ENCODE data around the gene C15orf62.

The C15orf62 gene

DNA sequence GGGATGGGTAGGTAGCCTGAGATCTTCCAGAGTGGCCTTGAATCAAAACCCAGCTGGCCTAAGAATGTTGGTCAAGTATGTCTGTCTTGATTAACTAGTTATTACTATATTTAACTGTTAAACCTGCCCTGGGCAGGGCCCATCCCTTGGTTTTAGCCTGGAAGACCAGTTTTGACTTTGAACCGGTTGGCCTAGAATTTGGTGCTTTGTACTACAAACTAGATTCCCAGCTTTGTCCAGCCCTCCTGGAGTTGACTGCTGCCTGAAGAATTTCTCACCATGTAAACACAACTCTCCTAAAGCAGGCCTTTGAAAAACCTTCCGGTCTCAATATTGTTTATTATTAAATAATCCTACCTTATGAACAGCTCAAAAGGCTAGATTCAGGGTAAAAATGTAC, 16.0 kb downstream of the C15orf62 start:
- no peak for DNase-seq

GRCh38 chr15:40787344-40787841, 17.6 kb downstream of the C15orf62 start:
- peak; percentile 46 for DNase-seq

DNA sequence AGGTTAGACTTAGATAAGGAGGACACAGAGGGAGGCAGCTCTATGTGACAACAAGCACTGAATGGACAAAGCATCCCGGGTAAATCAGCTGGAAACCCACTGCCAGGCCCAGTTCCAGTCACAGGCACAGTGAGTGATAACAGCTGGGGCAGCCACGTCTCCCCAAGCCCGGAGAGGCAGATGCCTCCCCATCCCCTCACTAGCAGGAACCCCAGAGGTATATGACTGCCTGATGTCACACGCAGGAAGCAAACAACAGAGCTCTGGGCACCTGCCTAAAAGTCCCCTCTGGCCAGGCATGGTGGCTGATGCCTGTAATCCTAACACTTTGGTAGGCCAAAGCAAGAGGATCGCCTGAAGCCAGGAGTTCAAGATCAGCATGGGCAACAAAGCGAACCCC, 18.2 kb downstream of the C15orf62 start:
- DNase-seq, result peak; percentile 24

DNA sequence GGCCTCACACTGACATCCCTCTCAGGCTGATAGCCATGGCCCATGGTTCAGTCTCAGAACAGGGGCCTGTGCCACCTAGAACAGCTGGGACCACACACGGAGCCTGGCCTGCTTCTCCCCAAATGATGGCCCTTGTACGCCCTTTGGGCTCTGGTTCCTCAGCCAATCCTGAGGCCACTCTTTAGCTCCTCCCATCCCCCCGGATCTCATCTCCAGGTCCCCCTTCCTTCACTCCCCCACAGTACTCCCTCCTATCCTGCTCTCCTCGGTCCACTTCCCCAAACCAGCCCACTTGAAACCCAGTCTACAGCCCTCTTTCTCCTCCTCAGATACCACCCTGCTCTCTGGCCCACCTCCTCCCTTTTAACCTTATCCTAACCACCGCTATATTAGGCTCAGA, 19.3 kb downstream of the C15orf62 start:
- no peak for DNase-seq

DNA sequence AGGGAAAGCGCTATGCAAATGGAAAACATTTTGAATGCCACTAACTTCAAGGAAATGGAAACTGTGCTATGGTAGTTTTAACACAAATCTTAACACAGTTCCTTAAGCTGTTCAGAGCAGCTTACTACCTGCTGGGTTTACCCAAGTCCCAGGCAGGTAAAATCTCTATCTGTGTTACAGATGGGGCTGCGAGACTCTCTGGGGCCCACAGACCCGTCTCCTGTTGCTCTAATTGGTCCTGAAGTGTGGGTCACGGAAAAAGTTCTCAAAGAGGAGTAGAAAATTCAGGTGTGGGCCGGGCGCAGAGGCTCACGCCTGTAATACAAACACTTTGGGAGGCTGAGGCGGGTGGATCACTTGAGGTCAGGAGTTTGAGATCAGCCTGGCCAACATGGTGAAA, 20.2 kb downstream of the C15orf62 start:
- no peak for DNase-seq

- DNase-seq, result no peak
Measured at GRCh38 chr15:40790718-40791117, 20.9 kb downstream of the C15orf62 start.

- DNase-seq, result no peak
Measured at GRCh38 chr15:40792394-40792793, 22.6 kb downstream of the C15orf62 start.

DNA sequence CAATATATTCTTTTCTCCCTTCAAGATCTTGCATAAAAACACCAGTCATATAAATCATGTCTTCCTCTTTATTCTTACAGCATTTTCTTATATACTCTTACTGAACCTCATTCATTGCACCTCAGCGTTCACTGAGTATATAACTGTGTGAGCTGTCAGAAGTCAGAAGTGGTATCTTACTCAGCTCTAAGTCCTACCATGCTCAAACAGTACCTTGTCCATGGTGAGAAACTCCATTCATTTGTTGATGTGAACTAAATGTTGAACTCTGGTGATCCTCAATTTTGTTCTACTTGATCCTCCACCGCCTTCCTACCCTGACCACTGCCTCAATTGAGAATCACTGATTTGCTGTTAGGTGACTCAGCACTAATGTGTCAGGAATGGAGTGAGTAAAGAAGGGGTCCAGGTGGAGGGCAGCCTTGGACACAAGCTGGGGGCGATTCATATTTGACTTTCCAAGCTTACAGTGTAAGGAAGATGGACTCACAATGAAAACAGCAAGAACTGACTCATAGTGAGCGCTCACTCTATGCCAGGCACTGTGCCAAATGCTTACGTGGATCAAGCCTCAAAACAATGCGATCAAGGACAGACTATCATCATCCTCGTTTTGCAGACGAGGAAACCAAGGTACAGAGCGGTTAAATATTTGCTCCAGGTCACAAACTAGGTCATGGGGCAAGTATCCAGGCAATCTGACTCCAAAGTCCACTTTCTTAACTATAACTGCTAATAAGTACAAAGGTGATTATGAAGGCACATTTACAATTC, 23.6 kb downstream of the C15orf62 start:
- peak; percentile 60 for DNase-seq

DNA sequence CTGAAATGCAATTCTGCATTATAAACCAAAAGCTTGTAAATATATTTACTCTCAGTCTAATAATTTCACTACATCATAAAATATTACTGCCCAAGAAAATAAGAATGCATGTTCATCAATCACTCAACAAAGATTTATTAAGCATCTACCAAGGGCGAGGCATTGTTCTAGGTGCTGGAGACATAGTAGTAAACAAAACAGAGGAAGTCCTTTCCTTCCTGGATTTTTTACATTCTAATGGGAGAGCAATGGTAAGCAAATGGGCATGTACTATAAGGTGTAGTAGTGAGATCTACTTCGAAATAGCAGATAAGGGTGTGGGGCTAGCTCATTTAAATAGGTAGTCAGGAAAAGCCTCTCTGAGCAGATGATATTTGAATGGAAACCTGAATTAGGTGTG, 26.3 kb downstream of the C15orf62 start:
- DNase-seq, result no peak

GRCh38 chr15:40796512-40796911, 26.7 kb downstream of the C15orf62 start:
- DNase-seq, result no peak

DNA sequence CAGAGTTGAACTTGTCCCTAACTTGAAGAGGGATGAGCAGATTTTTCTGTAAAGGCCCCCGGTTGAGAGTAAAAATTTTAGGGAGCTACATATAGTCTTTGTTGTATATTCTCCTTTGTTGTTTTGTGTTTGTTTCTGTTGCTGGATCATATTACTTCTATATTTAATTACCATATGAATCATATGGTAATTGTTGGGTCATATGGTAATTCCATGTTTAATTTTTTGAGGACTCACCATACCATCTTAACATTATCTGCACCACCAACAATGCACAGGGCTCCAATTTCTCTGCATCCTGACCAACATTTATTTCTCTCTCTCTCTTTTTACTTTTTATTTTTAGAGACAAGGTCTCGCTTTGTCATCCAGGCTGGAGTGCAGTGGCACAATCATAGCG, 29.7 kb downstream of the C15orf62 start:
- DNase-seq, result no peak

- no peak for DNase-seq
Measured at GRCh38 chr15:40803076-40803475, 33.3 kb downstream of the C15orf62 start.

- DNase-seq, result no peak
Measured at GRCh38 chr15:40803688-40804087, 33.9 kb downstream of the C15orf62 start.

DNA sequence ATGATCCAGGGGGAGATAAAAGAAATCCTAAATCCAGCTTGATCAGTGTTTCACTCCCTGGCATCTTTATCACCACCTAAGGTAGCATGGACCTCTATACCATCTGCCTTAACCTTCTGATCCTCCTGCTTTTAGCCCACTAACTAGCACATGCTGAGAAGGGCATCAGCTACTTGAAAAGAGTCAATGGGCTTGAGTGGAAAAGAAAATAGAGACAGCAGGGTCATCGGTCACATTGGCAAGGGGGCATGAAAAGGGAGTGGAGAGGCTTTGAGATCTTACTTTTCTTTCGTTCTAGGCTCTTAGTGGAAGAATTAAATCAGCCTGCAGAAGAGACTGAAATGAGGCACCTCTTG, 36.9 kb downstream of the C15orf62 start:
- DNase-seq, result no peak

DNA sequence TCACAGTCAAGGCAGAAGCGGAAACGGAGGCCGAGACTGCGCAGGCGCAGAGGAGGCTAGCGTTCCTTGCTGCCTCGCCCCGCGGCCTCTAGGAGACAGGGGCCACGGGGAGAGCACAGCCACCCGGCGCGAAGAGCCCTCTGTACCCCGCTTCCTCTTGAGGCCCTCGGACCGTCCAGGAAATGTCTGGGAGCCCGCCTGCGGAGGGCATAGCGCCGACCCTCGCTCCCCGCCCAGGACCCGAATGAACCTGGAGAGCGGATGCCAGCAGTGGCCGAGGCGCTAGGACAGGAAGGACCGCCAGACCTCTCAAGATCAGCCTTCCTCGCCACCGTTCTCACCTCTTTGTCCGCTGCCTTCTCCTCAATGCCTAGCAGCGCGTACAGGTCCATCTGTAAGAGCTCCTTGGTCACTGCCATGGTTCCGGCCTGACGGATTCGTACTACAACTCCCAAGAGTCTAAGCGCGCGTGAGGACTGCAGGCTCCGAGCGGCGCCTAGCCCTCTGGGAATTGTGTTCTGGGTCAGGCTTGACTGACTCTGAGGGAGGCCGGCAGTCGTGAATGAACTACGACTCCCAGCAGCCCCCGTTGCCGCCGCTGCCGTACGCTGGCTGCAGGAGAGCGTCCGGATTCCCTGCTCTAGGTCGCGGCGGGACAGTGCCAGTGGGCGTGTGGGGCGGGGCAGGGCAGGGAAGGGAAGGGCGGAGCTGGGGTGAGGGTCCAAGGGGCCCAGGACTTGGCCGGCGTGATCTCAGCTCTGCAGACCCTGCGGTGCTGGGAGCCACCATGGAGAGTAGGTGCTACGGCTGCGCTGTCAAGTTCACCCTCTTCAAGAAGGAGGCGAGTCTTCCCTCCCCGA, 37.5 kb downstream of the C15orf62 start, which contains the start of the genes DNAJC17 and ZFYVE19:
TSS of gene DNAJC17 (minus strand) at position 446 of the 860 bp plus-strand sequence. CDS start at position 419, 27 bp downstream.
TSS of gene ZFYVE19 (plus strand) at position 62 of the 860 bp plus-strand sequence. CDS start at position 563, 501 bp downstream.
- DNase-seq, result peak; percentile 98

- DNase-seq, result no peak
Measured at GRCh38 chr15:40807888-40808461, 38.2 kb downstream of the C15orf62 start.

- DNase-seq, result no peak
Measured at GRCh38 chr15:40808861-40809450, 39.2 kb downstream of the C15orf62 start.

GRCh38 chr15:40812721-40813425, 43.1 kb downstream of the C15orf62 start:
- no peak for DNase-seq

DNA sequence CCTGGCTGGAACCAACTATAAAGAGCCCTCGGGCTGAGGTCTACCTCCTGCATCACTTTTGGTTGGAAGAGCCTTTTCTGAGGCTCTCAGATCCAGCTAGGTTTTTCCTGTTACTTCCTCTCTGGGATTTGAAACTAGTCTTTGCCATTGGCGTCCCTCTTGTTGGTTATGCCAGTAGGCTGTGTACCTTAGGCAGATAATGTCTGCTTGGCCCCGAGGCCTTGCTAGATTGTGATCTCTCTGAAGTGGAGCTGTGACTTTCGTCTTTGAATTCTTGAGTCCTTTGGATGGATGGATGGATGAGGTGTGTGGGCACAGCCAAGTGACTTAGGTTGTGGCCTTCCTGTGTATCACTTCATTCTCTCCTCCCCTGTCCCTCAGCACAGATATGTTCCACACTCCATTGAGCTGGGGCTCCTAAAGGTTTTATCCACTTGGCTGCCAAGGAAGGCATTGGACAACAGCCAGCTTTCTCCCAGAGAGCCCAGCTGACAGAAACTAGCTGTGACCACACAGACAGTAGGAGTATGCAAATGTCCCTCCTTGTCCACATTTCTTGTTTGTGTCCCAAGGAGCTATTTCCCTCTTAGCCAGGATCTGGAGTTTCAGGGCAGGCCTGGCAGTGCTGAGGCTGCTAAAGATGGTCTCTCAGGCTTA, 45.4 kb downstream of the C15orf62 start:
- DNase-seq, result no peak

DNA sequence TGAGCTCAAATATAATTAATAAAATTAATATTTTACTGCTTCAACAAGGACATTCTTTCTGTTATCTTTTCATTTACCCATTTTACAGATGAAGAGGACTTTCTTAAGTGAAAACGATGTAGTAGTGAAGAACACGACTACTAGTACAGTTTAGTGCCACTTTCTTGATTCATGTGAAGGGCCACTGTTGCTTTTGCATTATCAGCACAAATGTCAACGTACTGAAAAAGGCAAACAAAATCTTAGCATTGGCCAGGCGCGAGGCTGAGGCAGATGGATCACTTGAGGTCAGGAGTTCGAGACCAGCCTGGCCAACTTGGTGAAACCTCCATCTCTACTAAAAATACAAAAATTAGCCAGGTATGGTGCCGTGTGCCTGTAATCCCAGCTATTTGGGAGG, 49.3 kb downstream of the C15orf62 start:
- no peak for DNase-seq

DNA sequence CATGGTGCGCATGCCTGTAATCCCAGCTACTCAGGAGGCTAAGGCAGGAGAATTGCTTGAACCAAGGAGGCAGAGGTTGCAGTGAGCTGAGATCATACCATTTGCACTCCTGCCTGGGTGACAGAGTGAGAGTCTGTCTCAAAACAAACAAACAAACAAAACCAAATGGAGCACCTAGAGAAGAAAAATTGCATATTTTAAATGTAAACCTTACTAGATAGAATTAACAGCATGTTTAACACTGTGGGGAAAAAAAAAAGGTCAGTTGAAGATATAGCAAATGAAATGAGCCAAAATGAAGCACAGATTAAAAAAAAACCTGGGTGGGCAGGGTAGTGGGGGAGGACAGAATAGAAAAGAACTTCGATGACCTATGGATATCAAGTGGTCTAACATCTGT, 51.4 kb downstream of the C15orf62 start:
- DNase-seq, result no peak

Data from hematopoietic multipotent progenitor cell treated with erythropoietin and hydrocortisone succinate and interleukin-3 and kit ligand, for 8 days (in vitro differentiated cells).